HG02678 (cell line): ENCODE results near the gene XAGE2.

Experiments used
- ATAC-seq: cut with Tn5 transposase; IDR thresholded peaks from one replicate; pipeline ENCODE4 v1.9.1; 2021; ENCODE audit warnings: mild to moderate bottlenecking, moderate library complexity; ENCODE audit not compliant: unreplicated experiment

XAGE2 gene

DNA sequence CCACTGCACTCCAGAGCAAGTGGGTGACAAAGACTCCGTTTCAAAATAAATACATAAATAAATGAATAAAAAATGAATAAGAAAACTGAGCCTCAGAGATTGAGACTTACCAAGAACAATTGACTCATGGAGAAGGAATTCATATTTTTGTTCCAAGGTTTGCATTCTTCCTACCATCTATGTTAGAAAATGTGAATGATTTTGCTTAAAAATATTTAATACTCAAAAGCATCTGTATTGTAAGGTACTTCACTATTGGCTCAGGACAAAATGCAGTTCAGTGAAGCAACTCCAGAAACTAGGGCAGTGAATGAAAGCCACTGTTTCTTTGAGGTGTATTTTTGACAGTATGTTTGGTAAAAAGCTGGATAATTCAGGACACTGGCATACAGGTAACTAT, 54.1 kb downstream of the XAGE2 start:
- no peak for ATAC-seq

DNA sequence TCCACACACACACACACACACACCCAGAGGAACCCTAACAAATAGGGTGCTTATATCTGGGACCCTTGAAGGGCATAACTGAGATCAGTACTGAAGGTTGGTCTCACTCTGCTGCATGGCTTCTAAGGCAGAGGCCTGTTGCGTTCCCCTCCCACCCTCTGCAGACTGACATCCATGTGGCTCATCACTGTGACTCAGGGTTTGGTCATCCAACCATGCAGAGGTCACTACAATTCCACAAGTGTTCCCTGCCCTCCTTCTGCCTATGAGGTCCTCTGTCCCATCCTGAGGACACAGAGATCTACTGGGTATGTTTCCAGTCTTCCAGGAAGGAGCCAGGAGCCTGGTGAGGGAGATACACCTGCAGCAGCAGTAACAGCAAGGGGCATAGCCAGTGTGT, 55.8 kb downstream of the XAGE2 start:
- no peak for ATAC-seq
